Measurements from ENCODE around the gene ZNF407. TPM values are rescaled to one million over a fixed set of nuclear protein-coding genes. Genes with fewer than 3 reads are reported as not detected.

The ZNF407 gene
- total and polyA plus RNA-seq, 2 experiments from 2014 or later: 2.1 to 10.4 TPM

- Histone ChIP-seq H3K36me3 (ENCODE audit: insufficient read depth) (no peaks in the 10 kb centered on the region), H3K79me2 (replicated peaks; ENCODE audit: insufficient read depth) (no peaks in the 10 kb centered on the region), H2AFZ (no peak overlapping the region), H3K27me3 (ENCODE audit: insufficient read depth) (no peaks in the 10 kb centered on the region), H3K9me2 (ENCODE audit: insufficient read depth) (no peaks in the 10 kb centered on the region), H3F3A (replicated peaks; ENCODE audit: low read depth) (no peaks in the 10 kb centered on the region), H3K4me1 (ENCODE audit: insufficient read depth) (no peaks in the 10 kb centered on the region), H3K4me3 (no peak overlapping the region), H3K27ac (ENCODE audit: low read depth) (no peak overlapping the region), H4K20me1 (replicated peaks; ENCODE audit: insufficient read depth) (no peaks in the 10 kb centered on the region), H3K4me2 (no peak overlapping the region)
- Mint-ChIP-seq H3K4me3 (no peak overlapping the region), H3K27me3 (ENCODE audit: insufficient read depth, low read depth, poor library complexity) (peaks cover 4% of the 10 kb centered on the region), H3K27ac (no peak overlapping the region), H3K4me1 (peaks cover 6% of the 10 kb centered on the region), H3K9me3 (no peaks in the 10 kb centered on the region; the same call in 2 of the 3 replicates), H3K36me3 (ENCODE audit: low read depth) (no peaks in the 10 kb centered on the region; the same call in 2 of the 3 replicates)
- DNase-seq (ENCODE audit: low spot score) (no peak), ATAC-seq (no peak)
- TF ChIP-seq REST (IDR thresholded peaks at IDR 0.05; ENCODE audit: unreplicated experiment) (no peak), ETS1 (IDR thresholded peaks at IDR 0.05) (no peak), CREB1 (CRISPR knock-in tag; IDR thresholded peaks at IDR 0.05; ENCODE audit: low read depth) (no peak), JUNB (IDR thresholded peaks at IDR 0.05; ENCODE audit: unreplicated experiment) (no peak), ZNF462 (CRISPR knock-in tag; IDR thresholded peaks at IDR 0.05) (no peak), EZH2phosphoT487 (IDR thresholded peaks at IDR 0.05; ENCODE audit: unreplicated experiment) (no peak), ZNF331 (CRISPR knock-in tag; IDR thresholded peaks at IDR 0.05; ENCODE audit: low read depth) (no peak), NANOG (IDR thresholded peaks at IDR 0.05; ENCODE audit: borderline replicate concordance) (no peak), CTCF (conservative IDR thresholded peaks at IDR 0.05; ENCODE audit: low read depth in 2 of 2) (no peak), EZH2 (IDR thresholded peaks at IDR 0.05; ENCODE audit: low read depth, unreplicated experiment) (no peak), ZNF114 (CRISPR knock-in tag; IDR thresholded peaks at IDR 0.05) (no peak), STAT1 (IDR thresholded peaks at IDR 0.05; ENCODE audit: unreplicated experiment) (no peak), POLR2AphosphoS5 (IDR thresholded peaks at IDR 0.05; ENCODE audit: low read depth) (no peak)
Observed at GRCh38 chr18:75068682-75069435, 471.2 kb downstream of the ZNF407 start.
